ENCODE data around the gene SLC13A4.
"Not testable (repeated sequence)": the region's sequence is repeated elsewhere in the genome, so short reads cannot be mapped to it uniquely, and the experiment has no call there.

Gene SLC13A4

GRCh38 chr7:135753616-135754413 lies 25.8 kb upstream of the SLC13A4 start:
- DNase-seq (ENCODE audit: insufficient read length, low spot score): no peak
- no peak for FAIRE-seq

- no peak for DNase-seq (ENCODE audit: insufficient read length, low spot score)
- FAIRE-seq: no peak
Measured at GRCh38 chr7:135748770-135749169, 20.8 kb upstream of the SLC13A4 start, which contains the start of gene FAM180A. FAM180A (minus strand) TSS chr7:135748813; CDS start chr7:135748580, 233 bp downstream.

GRCh38 chr7:135747366-135747765 lies 19.4 kb upstream of the SLC13A4 start:
- DNase-seq (ENCODE audit: insufficient read length, low spot score): no peak
- FAIRE-seq: no peak

GRCh38 chr7:135745703-135746312 lies 17.8 kb upstream of the SLC13A4 start:
- FAIRE-seq: no peak
- DNase-seq (ENCODE audit: insufficient read length, low spot score): no peak

- DNase-seq (ENCODE audit: insufficient read length, low spot score) (no peak), FAIRE-seq (no peak)
Measured at GRCh38 chr7:135744938-135745702, 17.1 kb upstream of the SLC13A4 start.

- no peak for FAIRE-seq
- no peak for DNase-seq (ENCODE audit: insufficient read length, low spot score)
Measured at GRCh38 chr7:135743907-135744731, 16.1 kb upstream of the SLC13A4 start.

- DNase-seq (ENCODE audit: insufficient read length, low spot score) (no peak), FAIRE-seq (no peak)
Measured at GRCh38 chr7:135742371-135742770, 14.4 kb upstream of the SLC13A4 start.

GRCh38 chr7:135741905-135742304 lies 13.9 kb upstream of the SLC13A4 start:
- no peak for DNase-seq (ENCODE audit: insufficient read length, low spot score)
- no peak for FAIRE-seq

- FAIRE-seq (no peak), DNase-seq (ENCODE audit: insufficient read length, low spot score) (no peak)
Measured at GRCh38 chr7:135740889-135741288, 12.9 kb upstream of the SLC13A4 start.

- not testable (repeated sequence) for DNase-seq (ENCODE audit: insufficient read length, low spot score); FAIRE-seq
Measured at GRCh38 chr7:135737306-135737647, 9.3 kb upstream of the SLC13A4 start.

- FAIRE-seq (no peak), DNase-seq (ENCODE audit: insufficient read length, low spot score) (no peak)
Measured at GRCh38 chr7:135736586-135737305, 8.8 kb upstream of the SLC13A4 start.

GRCh38 chr7:135734343-135734689 lies 6.3 kb upstream of the SLC13A4 start:
- DNase-seq (ENCODE audit: insufficient read length, low spot score) (no peak), FAIRE-seq (no peak)

GRCh38 chr7:135733603-135734342 lies 5.8 kb upstream of the SLC13A4 start:
- FAIRE-seq (no peak), DNase-seq (ENCODE audit: insufficient read length, low spot score) (no peak)

- FAIRE-seq (no peak), DNase-seq (ENCODE audit: insufficient read length, low spot score) (no peak)
Measured at GRCh38 chr7:135731131-135731530, 3.1 kb upstream of the SLC13A4 start.

- DNase-seq (ENCODE audit: insufficient read length, low spot score) (no peak), FAIRE-seq (no peak)
Measured at GRCh38 chr7:135729230-135729629, 1.2 kb upstream of the SLC13A4 start.

GRCh38 chr7:135726911-135727673 lies 894 bp downstream of the SLC13A4 start:
- no peak for FAIRE-seq
- DNase-seq (ENCODE audit: insufficient read length, low spot score): no peak

GRCh38 chr7:135726276-135726788 lies 1.7 kb downstream of the SLC13A4 start:
- no peak for DNase-seq (ENCODE audit: insufficient read length, low spot score)
- FAIRE-seq: no peak

- no peak for FAIRE-seq
- no peak for DNase-seq (ENCODE audit: insufficient read length, low spot score)
Measured at GRCh38 chr7:135723411-135723810, 4.6 kb downstream of the SLC13A4 start.

All from GM19239 (cell line).